HG02763 (cell line): ENCODE measurements around the gene ASRGL1.

Experiments
- ATAC-seq: cut with Tn5 transposase; IDR thresholded peaks from one replicate; pipeline ENCODE4 v1.9.1; 2021; ENCODE audit warnings: mild to moderate bottlenecking, moderate library complexity; ENCODE audit not compliant: unreplicated experiment

ASRGL1 gene

DNA sequence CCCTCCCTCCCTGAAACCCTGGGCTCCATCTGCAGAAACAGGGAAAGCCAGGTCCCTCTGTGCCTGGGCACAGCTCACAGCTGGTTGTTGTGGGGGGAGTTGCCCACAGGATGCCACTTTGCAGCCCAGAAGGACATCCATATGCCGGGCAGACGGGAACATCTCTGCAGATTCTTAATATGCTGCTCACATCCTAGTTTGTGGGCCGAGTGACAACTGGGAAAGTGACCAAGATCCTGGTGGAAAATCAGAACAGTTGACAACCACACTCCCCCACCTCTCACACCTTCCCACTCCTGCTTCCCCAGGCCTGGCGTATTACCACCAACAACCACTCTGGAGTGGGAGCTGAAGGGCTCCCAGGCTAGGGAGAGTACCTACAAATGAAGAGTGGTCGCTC is 74.3 kb downstream of the ASRGL1 start:
- ATAC-seq: no peak

DNA sequence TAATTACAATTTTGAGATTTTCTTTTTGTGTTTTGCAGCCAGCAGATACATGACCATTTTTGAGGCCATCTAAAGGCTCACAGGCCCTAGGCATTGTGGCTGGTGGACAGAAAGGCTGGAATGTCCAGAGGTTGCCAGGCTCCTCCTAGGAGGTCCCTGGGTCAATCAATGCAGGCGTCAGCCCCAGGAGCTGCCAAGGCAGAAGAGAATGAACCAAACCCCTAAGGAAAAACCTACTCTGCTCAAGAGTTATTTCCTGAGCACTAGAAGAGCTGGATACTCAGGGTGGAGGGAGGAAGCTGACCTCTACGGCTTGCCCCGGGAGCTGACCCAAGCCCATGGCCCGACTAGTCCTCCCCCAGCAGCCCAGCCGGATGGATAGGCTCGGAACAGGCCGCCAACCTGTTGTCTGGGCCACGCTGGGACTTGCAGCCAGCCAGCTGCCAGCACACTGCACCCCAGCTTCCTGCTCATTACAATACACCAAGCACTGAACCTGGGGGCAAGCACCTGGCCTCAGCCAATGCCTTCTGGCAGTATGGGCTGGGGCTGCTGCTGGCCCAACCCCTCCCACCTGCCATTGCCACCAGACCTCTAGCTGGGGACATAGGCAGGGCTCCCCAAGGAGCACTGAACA is 75.9 kb downstream of the ASRGL1 start:
- ATAC-seq: no peak

DNA sequence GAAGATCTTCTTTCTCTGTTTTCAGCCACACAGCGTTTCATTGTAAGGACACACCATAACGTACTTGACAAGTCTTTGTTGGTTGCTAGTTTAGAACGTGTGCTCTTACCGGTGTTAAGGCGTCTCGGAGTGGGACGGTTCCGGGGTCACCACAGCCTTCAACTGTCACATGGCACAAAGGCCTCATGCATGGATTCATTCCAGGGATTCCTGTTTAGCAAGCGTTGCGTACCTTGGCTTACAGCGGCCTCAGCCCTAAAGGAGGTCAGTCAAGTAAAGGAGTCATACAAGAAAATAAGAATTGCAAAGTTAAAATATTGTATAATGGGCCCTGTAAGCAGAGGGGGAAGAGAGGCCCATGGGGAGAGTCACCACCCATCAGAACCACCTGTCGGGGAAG is 79.3 kb downstream of the ASRGL1 start:
- no peak for ATAC-seq

DNA sequence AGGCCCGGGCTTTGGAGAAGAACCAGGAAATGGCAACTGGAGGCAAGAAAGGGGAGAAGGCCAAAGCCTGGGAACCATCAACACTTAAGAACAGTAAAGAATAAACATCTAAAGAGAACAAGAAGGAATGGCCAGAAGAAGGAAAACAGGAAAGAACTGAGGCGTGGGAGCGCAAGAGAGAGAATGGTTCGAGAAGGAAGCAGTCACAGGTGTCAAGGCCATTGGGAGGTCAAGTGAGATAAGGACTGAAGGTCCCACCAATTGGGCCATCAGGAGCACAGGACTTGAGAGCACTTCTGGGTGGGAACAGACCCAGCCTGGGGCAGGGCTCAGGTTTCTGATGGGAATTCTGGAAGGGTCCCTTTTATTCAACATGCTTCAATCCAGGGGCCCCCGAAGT is 80.9 kb downstream of the ASRGL1 start:
- no peak for ATAC-seq

DNA sequence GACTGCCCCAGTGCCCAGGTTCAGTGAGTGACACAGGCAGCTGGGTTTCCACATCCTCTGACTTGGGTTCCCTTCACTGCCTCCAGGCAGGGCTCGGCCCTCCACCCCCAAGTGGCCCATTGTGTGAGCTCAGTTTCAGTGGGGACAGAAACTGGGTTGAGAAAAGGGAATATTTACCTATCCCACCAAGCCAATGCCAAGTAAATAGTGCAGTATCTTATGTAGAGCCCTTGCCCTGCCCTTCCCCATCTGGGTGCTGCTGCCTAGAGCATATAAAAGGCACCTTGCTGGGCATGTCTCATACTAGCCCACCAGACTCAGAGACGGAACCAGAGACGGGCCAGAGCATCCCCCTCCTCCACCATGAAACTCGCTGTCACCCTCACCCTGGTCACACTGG is 81.5 kb downstream of the ASRGL1 start, which contains the start of gene SCGB1A1:
SCGB1A1 (plus strand) TSS at position 301 of the 400 bp plus-strand sequence; CDS start at position 364, 63 bp downstream.
- ATAC-seq: no peak

DNA sequence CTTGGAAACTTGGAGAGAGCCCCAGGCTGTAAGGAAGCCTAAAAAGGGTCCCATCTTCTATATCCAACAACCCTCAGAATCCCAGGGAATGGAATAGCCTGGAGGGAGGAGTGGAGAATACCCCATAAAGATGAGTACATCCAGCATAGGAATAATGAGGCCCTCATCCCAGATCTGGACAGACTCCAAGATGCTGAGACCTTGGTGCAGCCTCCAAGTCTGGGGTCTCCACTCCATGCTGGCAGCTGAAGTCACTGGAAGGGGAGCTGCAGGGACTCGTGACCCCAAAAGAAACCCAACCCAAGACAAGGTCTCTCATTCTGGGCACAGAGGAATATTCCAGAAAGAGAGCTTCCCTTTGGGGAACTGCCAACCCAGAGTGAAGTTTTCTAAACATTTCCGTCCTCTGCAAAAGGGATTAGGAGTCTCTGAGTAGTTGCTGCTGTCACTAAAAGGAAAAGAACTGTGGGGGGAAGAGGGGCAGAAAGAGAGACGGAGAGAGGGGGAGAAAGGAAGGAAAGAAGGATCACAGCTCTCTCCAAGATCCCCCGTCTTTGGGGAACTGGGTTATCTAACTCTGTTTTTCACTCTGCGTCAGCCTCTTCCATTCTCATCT is 82.2 kb downstream of the ASRGL1 start:
- no peak for ATAC-seq

DNA sequence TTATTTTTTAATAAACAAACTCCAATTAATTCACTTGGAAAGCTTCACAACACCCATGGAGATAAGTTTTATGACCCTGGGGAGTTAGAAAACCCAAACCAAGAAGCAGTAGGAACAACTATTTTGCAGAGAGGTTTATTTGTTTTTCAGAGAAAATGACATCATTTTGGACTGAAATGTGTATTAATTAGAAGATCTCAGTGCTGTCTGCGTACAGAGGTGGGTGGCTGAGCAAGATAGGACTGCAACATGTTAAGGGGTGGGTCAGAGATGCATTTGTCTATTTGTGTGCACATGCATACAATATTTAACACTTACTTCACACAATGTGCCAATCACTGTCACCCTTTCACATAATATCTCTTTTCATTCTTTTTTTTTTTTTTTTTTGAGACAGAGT is 82.7 kb downstream of the ASRGL1 start:
- ATAC-seq: no peak

DNA sequence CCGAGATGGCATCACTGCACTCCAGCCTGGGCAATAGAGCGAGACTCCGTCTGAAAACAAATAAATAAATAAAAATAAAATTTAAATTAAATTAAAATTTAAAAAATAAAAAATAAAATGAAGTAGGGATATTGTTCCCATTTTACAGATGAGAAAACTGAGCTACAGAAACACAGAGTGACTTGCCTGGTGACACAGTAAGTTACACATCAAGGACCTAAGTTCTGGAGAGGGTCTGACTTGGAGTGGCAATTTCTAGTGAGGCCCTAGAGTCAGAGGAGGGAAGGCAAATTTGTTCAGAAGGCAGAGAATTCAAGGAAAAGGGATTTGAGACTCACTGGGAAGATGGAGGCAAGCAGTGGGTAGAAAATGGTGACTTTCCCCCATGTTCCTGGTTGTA is 83.6 kb downstream of the ASRGL1 start:
- no peak for ATAC-seq

DNA sequence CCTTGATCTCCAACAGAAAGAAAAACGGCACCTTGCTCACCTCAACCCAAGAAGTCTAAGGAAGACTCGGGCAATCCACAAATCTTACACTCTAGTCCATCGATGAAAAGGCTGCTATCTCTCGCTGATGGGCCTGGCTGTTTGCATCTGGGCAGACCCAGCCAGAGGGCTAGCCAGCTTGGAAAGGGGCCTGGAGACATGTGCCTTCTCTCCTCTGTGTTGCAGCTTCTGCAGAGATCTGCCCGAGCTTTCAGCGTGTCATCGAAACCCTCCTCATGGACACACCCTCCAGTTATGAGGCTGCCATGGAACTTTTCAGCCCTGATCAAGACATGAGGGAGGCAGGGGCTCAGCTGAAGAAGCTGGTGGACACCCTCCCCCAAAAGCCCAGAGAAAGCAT is 84.7 kb downstream of the ASRGL1 start:
- no peak for ATAC-seq

DNA sequence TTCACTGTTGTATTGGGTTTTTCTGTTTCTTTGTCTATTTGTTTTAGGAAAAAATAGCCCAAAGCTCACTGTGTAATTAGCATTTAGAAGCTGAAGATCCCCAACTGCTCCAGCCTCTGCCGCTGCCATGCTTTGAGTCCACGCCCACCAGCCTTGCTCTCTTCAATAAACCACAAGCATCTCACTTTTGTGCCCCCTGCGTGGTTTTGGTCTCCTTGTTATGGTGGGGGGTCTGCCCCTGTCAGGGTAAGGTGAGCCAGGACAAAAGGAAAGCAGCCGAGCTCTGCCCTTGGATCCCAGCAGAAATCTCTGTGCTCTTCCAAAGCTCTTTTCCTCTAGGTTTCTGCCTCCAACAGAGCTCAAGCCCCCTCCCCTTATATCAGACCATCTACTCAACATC is 85.8 kb downstream of the ASRGL1 start:
- no peak for ATAC-seq

DNA sequence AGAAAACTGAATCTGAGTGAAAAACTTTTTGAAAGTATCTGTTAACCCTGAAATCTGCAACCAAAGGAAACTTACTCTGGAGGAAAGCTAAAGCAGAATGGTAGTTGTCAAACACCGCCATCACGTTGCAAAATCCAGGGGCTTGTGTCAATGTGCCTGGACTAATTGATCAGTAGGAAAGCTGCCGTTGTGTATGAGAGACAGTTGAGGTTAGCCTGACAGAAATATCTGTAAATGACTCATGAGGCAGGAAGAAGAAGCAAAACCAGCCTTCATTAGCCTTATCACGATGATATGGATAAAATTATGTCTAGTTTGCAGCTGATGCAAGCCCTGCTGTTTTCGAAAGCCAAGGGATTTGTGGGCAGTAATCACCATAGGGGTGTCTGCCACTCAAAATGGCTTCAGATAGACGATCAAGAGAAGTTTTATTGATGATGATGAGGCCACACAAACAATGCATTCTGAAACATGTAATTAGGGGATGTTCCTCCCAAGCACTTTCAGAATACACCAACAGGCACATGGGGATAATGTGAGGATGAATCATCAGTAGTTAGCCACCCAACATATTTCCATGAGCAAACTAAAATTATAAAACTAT is 90.5 kb downstream of the ASRGL1 start:
- no peak for ATAC-seq

DNA sequence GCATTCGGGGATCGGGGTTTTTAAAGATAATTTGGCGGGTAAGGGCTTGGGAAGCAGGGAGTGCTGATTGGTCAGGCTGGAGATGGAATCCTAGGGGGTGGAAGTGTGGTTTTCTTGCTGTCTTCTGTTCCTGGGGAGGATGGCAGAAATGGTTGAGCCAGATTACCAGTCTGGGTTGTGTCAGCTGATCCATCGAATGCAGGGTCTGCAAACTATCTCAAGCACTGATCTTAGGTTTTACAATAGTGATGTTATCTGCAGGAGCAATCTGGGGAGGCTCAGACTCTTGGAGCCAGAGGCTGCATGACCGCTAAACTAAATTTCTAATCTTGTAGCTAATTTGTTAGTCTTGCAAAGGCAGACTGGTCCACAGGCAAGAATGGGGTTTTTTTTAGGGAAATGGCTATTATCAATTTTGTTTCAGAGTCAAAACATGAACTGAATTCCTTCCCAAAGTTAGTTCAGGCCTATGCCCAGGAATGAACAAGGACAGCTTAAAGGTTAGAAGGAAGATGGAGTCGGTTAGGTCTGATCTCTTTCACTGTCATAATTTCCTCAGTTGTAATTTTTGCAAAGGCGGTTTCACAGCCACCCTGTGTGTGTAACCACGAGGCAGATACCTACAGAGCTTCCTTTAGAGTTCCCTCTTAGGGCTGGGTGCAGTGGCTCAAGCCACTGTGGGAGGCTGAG is 91.8 kb downstream of the ASRGL1 start:
- no peak for ATAC-seq

DNA sequence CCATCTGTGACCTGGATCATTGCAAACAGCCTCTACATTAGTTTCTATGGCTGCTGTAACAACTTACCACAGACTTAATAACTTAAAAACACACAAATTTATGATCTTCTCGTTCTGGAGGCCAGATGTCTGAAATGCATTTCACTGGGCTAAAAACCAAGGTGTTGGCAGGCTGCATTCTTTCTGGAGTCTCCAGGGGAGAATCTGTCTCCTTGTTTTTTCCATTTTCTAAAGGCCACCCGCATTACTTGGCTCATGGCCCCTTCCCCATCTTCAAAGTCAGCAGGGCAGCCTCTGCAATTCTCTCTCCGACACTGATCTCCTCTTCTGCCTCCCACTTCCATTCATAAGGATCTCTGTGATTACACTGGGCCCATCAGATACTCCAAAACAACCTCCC is 93.2 kb downstream of the ASRGL1 start:
- ATAC-seq: no peak

DNA sequence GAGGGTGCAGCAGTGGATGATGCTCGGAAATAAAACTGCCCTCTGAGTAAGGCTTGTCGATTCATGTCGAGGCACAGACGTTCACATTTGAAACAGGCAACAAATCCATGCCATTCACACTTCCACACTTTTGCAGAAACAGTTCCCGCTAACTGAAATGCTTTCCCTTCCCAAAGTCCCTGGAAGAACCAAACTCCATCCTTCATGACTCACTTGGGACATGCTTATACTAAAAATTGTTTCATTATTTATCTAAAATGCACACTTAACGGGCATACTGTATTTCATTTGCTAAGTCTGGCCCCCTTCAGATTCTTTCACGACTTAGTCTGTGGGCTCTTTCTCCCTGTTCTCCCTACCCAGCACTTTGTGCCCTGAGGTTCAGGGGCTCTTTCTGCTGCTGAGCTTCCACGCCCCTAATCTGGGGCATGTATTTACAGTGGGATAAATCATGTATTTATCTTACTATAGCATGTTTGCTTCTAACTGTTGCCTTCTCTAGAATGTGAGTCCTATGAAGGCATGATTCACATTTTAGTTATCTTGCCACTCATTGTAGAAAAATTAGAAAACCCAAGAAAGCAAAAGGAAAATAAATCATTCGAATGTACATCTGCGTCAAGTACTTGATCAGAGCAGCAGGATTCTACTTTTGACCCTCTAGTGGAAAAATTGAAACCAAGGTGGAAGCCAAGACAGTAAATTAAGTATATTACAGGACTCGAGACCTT is 94.1 kb downstream of the ASRGL1 start:
- no peak for ATAC-seq

DNA sequence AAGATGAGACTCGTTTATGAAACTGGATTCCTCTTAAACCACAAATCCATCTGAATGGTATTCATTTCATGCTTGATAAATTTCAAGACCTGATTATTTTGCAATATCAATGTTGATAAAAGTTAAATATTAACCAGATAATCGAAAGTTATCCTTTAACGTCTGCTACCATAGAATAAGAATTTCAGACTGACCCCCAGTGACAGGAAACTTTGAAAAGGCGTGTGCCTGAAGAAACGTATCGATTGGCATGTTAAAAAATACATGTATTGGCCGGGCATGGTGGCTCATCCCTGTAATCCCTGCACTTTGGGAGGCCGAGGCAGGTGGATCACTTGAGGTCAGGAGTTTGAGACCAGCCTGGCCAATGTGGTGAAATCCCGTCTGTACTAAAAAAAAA is 95.4 kb downstream of the ASRGL1 start:
- no peak for ATAC-seq

DNA sequence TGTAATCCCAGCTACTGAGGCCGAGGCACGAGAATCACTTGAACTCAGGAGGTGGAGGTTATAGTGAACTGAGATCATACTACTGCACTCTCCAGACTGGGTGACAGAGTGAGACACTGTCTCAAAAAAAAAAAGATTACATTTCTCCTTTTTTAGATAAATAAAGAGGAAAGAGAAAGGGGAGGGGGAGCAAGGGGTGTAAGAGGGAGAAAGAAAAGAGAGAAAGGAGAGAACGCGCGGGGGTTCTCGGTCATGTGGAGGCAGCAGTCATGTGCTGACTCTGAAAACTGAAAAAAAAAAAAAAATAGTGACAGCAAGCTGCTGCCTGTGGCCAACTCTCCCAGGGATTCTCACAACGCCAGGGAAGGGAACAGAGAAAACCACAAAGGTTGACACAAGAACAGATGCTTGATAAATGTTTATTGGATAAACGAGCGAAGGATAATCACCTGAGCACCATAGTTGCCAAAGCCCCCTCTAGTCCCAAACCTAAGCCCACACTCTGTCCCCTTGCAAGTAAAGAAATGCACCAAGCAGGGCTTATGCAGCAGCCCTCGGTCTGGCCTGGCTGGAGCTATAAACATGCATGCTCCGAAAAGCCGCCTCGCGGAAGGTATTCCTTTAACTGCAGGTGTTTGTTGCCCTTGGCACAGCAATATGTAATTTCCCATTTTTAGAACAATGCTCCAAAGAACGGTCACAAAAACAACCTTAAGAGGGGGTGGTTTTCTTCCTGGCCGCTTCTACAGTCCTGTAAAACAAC is 96.1 kb downstream of the ASRGL1 start:
- no peak for ATAC-seq

DNA sequence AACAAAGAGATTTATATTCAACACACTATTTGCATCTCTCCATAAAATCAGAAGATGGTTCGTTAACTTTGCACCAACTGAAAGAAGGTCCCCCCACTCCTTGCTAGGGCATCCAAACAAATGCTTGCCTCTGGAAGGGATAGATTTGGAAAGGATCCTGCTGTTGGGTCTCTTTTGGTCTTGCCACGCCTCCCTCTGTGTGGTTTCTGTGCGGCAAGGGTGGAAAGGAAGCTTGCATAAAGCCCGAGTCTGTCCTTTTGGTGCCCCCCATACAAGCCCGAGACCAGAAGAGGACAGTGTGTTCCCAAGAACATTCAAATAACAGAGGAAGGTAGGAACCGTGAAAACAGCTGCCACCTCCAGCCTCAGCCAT is 96.6 kb downstream of the ASRGL1 start:
- no peak for ATAC-seq

DNA sequence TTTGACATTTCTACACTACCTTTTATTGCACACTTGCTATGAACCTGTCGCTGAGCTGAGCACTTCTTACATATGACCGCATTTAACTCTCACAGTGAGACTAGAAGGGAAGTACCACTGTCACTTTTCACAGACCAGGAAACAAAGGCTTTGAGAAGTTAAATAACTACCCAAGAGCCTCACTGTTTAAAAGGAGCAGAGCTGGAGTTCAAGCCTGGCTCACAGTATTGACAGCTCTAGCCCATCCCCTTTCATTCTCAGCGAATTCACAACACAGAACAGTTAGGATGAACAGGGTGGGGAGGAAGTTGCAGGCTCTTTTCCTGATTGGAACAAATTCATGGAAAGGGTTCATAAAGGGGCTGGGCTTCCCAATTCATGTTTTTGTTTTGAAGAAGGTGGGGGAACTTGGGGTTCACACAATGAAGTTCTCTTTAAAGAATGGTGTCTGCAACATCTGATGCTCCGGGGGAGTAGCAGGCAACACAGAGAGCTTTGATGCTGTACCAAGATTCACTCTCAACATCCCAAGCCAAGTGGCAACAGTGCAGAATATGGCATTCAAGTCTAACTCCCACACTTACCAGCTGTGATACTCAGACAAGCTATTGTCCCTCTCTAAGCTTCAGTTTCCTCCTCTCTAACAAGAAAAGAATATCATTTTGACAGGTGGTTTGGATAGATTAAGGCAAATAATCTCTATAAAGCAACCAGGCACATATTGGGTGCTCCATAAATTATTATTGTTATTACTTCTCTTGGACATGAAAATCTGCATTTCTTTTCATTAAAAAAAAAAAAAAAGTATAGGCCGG is 98.8 kb downstream of the ASRGL1 start:
- ATAC-seq: no peak

DNA sequence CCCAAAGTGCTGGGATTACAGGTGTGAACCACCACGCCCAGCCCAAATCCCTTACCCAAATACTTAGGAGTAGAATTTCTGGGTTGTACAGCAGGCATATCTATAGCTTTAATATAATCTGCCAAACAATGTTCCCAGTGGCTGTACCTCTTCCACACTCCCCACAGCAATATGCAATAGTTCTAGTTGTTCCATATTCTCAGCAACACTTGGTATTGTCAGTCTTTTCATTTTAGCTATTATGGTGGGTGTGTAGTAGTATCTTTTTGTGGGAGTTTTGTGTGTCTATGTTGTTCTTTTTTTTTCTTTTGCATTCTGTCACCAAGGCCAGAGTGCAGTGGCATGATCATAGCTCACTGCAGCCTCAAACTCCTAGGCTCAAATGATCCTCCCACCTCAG is 100.4 kb downstream of the ASRGL1 start:
- ATAC-seq: no peak

DNA sequence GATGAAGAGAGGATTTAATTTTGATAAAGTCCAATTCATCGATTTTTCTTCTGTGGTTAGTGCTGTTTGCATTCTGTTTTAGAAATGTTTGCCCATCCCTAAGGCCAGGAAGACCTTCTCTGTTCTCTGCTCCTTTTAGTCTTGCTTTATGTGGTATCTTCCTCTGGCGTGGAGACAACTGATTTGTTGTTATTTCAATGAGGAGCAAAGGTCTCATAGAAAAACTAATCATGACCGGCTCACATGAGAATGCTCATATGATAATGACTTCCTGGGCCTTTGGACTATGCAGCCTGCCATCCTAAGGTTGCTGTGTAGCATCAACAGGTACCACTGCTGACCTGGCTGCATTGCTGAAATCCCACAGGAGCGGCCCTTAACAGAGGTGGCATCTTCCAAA is 101.4 kb downstream of the ASRGL1 start:
- no peak for ATAC-seq
